ENCODE measurements around the gene DPP9.

DPP9 gene

GRCh38 chr19:4636151-4636717, 87.4 kb downstream of the DPP9 start:
- peak; percentile 94 for TF ChIP-seq CTCF (IDR thresholded peaks at IDR 0.05)

GRCh38 chr19:4635754-4636116, 87.9 kb downstream of the DPP9 start:
- no peak for TF ChIP-seq CTCF (IDR thresholded peaks at IDR 0.05)

- TF ChIP-seq CTCF (IDR thresholded peaks at IDR 0.05), result peak; percentile 64
Observed at GRCh38 chr19:4633140-4633967, 90.3 kb downstream of the DPP9 start.

Measured in LNCAP (cell line).